Amygdala (tissue), 56 donors: Measurements from ENCODE around the gene PPP5C.
"Not testable (repeated sequence)": the region's sequence is repeated elsewhere in the genome, so short reads cannot be mapped to it uniquely, and the experiment has no call there.

Source experiments
- DNase-seq, 56 donors: peaks; one replicate each; lab custom pipeline; 2025; lab: John Stamatoyannopoulos, UW

The PPP5C gene

DNA sequence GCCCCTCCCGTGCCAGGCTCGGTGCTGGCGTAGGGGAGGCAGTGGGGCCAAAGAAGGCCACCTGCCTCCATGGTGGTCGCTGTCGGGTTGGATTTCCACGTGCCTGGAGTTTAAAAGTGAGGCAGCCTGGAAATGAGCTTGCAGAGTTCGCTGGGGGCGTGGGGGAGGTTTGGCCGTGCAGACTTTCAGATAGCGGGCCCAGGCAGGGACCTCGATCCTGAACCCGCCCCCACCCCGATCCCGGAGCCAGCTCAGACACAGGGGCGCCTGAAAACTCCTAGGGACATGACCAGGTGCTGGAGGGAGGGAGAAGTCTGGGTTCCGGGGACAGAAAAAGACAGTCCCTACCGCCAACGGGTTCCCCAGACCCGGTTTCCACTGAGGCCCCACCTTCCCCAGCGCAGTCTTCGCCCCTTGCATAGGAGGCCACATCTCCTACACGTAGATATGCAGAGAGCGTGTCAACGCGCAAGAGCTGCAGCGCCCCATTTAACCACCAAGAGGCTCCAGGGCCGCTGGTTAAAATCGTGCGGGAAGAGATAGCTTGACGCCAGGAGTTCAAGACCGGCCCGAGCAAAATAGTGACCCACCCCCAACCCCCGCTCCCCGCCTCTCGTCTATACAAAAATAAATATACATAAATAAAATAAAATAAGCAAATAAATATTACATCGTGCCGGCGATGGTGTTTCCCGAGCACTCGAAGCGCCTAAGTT, 58.0 kb downstream of the PPP5C start:
- DNase-seq, result no peak

DNA sequence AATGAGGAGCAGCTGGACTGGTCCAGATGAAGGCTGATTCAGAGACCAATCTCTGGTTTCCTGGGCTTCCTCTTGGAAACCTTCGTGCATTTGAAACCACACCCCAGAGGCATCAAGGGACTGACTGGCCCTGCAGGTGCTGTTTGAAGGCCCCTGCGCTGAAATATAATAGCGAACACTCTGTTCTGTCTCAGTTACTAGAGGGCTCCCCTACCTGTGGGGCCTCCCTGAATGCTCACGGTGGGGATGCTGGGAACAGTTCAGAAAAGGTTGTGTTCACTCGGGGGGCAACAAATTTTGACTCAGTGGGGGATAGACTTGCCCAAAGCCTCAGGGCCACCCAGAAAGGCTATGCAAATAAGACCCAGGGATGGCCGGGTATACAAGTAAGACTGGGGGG, 60.1 kb downstream of the PPP5C start:
- DNase-seq, result no peak

DNA sequence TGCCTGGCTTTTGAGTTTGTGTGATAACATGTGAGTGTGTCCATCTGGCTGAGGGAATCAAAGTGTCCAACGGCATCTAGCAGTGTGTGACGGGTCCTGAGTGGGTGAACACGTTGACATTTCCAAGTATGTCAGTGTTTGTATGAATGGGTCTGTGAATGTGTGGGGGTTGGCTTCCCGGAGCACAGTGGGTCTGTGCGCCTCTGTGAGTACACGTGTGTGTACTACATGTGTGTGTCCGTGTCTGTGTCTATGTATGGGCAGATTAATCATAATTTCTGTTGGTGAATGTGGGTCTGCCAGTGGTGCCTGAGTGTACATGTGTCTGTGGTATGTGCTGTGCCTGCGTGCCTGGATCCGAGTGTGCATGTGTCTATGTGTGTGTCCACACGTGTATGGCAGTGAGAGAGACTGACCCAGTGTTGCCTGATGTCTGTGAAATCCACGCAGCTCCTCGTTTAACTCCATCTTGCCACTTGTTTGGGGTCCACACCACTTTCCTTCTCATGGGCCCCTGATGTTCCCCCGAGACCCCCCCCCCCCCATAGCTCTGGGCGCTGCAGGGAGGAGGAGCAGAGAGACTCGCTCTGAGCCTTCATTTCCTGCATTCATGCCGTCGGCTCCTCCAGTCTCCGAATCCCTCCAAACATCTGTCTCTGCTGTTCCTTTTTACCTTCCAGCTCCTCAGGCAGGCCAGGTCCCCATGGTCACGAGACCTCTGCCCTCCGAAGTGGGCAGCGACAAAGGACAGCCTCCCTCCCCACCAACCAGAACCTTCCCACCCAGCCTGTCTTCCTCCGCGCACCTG, 61.2 kb downstream of the PPP5C start:
- peak in 1 of 56 donors; percentile 40 for DNase-seq

DNA sequence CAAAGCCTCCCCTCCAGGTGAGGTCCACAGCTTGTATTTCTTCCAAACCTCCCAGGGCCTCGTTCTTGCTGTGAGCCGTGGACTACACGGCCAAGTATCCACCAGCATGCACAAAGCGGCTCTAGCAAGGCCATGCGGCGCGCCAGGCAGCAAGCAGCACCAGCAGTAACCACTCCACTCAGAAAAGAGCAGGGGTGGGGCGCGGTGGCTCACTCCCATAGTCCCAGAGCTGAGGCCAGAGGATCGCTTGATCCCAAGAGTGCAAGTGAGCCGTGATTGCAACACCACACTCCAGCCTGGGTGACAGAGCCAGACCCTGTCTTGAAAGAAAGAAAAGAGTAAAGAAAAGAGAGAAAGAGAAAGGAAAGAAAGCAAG, 61.8 kb downstream of the PPP5C start:
- DNase-seq, result peak in 23 of 56 donors; percentile 11 to 71 (median 40)

DNA sequence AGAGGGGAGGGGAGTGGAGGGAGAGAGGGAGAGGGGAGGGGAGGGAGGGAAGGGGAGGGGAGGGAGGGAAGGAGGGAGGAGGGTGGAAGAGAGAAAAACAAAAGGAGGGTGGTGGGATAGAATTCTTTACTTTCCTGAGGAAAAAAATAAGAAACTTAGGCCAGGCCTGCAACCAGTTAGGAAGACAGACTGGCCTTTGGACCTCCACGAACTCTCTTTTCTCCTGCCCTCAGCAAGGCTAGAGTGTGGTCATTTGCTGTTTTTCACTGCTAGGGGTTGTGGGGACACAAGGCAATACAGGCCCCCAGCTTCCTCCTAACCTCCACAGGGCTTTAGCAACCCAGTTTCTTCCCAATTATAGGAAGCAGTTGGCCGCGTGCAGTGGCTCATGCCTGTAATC, 62.3 kb downstream of the PPP5C start:
- no peak for DNase-seq

DNA sequence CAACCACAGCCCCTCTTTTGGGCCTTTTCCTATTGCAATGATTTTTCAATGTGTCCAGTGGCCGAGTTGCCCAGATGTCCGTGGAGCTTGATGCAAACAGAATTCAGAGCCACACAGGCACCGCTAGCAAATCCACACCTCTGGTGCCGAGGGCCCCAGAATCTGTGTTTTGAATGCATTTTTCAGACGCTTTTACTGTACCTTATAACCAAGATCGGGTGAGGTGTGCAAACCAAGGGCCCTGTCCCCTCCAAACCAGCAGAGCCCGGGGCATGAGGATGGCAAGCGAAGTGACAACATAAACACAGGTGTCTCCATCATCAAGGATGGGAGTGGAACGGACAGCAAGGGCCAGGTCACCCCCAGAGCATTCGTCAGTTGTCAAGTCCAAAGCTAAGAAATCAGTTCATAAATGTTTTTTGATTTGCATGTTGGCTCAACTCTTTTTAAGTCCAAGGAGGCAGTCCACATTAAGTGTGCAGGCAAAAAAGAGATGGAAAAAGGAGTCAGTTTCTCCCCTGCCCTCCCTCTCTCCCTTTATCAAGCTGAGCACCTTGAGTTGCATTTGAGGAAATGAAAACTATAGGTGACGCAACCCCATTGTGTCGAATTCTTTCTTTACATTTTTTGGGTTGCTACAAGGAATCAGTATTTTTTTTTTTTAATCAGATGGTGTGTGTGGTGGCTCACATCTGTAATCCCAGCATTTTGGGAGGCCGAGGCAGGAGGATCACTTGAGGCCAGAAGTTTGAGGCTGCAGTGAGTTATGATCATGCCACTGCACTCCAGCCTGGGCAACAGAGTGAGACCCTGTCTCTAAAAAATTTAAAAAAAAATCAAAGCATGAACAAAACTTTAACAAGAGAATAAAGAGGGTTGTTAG, 63.6 kb downstream of the PPP5C start:
- DNase-seq, result no peak

DNA sequence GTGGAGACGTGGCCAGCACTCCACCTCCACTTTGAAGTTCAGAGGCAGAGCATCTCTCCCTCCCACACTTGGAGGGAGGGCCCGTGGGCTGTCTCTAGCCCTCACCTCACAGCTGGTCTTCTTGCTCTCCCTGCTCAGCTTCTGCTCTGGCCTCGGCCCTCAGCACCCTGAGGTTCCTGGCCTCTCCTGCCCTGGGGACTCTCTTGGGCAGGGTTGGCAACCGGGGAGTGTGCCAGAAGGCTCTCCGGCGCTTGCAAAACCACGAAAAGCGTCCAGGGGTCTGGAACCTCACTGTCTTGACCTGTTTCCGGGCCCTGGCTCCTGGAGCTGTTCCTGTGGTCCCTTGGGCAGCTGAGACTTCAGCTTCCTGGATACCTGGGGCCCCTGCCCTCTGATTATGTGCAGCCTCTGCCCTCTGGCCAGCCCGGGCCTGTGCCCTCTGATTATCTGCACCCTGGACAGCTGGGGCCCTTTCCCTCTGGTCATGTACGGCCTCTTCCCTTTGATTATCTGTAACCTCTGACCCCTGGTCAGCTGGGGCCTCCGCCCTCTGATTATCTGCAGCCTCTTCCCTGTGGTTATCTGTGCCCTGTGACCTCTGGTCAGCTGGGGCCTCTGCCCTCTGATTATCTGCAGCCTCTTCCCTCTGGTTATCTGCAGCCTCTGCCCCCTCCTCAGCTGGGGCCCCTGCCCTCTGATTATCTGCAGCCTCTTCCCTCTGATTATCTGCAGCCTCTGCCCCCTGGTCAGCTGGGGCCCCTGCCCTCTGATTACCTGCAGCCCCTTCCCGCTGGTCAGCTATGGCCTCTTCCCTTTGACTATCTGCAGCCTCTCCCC, 64.4 kb downstream of the PPP5C start:
- no peak for DNase-seq

DNA sequence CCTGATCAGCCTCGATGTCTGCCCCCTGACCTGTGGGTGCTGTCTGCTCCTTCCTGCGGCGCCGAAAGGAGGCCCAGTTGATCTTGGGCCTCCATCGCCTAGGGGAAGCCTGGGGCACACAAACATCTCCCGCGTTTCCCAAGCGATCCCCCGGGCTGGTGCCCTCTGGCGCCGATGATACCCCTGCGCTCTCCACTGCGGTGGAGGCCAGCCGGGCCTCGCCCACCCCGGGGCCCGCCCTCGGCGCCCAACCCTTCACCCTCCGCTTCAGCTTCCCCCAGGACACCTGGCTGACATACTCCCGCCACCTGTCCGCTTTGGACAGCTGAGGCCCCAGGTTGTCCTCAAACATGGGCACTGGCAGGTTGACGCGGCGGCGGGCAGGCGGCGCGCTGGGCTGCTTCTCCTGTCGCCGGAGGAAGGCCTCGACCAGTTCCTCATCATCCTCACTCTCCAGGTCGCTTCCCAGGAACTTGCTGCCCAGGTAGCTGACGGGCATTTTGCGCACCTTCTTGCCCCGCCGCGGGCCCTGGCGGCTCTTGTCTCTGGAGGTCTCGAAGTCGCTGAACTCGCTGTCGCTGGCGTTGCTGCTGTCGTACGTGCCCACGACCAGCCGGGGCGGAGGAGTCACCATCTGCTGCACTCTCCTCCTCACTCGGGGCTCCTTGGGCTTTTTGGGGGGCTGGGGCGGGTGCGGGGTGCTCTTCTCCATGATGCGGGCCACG, 65.2 kb downstream of the PPP5C start:
- DNase-seq, result no peak

DNA sequence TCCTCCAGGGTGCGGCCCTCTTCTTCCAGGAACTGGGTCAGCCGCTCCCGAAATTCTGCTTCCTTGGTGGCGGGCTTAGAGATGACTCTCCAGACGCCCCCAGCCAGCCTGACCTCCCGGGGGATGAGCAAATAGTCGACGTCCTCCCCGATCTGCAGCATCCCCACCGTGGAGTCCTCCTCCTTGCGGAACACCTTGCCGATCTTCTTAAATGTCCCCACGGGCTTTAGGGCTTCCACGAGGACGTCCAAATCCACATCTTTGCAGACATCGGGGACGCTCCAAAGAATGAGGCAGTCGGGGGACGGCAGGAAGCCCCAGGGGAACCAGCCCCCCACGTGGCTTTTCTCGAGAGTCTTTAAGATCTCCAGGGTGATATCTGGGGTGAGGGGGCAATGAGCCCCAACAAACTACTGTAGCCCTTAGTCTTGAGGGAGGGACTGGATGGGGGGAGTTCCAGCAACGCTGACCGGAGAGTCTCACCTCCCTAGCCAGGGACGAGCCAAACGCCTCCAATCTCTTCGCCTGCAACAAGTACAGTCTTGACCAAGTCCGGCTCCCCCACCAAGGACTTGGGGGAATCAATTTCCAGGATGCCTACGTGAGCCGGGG, 65.9 kb downstream of the PPP5C start:
- DNase-seq, result no peak

DNA sequence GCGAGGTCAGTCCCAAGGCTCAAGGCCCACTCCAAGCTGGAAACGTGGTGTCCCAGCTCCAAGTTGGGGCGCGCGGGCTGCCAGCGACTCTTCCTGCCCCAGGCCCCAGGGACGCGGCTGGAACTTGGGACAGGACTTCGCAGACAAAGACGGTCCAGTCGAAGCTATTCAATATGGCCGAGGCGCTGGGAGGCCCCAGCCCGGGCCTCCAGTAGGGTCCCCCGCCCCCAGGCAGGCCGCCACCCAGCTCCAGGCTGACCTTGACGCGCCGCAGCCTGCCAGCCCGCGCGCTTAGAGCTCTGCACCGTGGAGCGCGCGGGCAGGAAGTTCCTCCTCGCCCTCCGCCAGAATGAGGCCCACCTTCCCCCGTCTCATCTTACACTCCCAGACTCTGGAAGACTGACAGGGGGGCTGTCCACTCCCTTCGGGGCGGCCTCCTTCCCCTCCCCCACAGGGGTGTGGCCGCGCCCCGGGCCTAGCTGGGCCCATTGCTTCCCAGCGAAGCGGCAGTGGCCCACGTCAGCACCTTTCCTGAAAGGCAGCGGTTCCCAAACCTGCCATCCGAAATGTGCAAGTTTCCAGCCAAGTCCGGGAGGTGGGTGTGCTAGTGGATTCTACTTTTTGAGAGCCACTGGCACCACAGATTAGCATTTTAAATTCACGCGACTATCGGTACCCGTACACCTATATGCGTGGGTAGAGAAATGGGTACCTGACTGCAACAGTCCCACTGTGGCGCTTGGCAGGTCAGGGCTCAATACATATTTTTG, 66.6 kb downstream of the PPP5C start, which contains the start of gene CCDC8:
TSS of gene CCDC8 (minus strand) at position 303 of the 770 bp plus-strand sequence. CDS start 754 bp downstream, outside the sequence.
- DNase-seq, result peak in 29 of 56 donors; percentile 6 to 69 (median 49)

DNA sequence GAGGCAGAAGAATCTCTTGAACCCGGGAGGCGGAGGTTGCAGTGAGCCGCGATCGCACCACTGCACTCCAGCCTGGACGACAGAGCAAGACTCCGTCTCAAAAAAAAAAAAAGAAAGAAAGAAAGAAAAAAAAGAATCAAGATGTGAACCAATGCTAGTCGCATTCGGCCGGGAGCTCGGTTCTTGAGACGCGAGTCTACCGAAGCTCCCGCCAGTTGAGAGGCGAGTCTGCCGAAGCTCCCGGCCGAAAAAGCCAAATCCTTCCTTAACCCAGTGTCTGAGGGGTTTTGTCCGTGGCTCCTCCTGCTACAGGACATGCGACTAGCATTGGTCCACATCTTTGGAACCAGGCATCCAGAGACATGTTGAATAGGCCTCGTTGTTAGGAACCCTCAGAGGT, 68.0 kb downstream of the PPP5C start:
- not testable (repeated sequence) for DNase-seq

DNA sequence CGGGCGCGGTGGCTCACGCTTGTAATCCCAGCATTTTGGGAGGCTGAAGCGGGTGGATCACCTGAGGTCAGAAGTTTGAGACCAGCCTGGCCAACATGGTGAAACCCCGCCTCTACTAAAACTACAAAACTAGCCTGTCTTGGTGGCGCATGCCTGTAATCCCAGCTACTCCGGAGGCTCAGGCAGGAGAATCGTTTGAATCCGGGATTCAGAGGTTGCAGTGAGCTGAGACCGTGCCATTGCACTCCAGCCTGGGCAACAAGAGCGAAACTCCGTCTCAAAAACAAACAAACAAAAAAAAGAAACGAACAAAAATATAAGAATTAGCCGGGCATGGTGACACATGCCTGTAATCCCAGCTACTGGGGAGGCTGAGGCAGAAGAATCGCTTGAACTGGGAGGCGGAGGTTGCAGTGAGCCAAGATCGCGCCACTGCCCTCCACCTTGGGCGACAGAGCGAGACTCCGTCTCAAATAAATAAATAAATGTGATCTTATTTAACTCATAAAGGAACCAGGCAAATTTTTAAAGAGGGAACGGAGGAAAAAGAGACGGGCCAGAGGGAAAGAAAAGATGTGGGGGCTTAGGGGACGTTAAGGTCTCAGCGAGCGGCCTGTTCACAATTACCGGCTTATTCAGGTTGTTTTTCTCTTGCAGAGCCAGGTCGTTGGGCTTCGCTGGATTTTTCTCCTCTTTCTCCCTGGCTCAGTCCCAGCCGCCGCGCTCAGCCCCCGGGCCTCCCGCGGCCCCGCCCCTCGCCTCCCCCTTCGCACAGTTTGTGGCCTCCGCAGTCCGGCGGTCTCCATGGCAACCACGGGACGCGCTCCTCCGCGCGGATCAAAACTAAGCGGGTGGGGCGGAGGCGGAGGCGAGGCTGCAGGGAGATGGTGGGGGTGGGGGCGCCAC, 69.2 kb downstream of the PPP5C start:
- DNase-seq, result peak in 51 of 56 donors; percentile 18 to 86 (median 67)

DNA sequence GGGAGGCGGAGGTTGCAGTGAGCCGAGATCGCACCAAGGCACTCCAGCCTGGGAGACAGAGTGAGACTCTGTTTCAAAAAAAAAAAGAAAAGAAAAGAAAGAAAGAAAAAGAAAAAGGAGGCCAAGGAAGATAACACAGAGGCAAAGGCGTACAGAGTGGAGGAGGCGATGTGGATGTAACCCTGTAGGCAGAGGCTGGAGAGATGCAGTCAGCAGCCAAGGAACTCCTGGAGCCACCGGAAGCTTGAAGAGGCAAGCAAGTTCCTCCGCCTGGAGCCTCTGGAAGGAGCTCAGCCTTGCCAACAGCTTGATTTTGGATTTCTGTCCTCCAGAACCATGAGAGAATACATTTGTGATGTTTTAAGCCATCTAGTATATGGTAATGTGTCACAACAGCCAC, 73.2 kb downstream of the PPP5C start:
- DNase-seq, result no peak

DNA sequence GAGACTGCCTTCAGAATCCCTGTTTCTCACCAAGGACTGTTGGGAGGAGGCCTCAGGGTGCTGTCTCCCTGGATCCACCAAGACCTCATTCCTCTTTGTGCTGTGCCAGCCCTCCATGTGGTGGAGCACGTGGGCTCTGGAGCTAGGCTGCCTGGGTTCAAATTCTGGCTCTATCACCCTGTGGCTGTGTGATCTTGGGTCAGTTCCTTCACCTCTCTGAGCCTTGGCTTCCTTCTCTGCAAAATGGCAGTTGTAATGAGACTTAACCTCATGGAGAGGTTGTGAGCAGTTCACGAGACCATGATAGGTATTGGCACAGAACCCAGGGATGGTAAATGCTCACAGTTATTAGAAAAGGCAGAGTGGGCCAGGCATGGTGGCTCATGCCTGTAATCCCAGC, 75.5 kb downstream of the PPP5C start:
- no peak for DNase-seq

DNA sequence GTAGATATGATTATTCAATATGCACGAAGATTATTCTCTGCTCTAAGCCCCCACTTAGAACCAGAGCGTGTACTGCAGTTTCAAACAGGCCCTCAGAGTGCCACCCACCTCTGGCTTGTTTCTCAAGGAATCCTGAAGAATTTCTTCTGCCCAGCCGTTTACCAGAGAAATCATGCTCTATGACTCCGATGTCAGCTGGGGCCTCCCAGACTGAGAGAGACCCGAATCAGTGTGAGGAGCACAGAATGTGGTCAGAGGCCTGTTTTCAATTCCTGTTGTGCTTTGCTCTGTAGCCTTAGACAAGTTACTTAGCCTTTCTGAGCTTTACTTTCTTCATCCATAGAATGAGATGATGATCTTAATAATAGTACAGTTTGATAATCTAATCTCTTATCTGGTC, 76.3 kb downstream of the PPP5C start:
- DNase-seq, result no peak

DNA sequence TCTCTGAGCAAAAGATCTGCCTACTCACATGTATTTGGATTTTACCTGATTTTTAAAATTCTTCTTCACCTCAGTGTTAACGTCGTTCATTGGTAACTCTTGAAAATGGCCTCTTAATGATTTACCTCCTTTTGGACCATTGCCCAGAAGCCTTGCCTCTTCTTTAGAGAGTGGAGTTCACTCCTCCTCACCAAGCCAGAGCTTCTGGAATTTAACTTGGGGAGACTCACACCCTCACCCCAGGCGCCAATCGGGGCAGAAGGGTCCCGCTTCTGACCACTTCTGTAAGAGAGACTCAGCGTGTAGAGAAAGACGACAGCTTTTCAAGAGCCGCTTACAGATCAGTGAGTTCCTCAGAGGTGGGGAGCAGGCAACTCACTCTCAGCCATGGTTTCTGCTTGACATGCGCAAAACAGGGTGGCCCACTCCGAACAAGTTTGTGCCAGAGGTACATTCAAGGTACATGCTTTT, 79.2 kb downstream of the PPP5C start:
- DNase-seq, result peak in 5 of 56 donors; percentile 34 to 64 (median 44)
